IMR-90 (cell line): ENCODE results near the gene PPP1R27. TPM values are rescaled to one million over a fixed set of nuclear protein-coding genes. Genes with fewer than 3 reads are reported as not detected.

ENCODE experiments used
- ATAC-seq: fragments of 200-7000 bp; cut with Tn5 transposase; 2 replicates; pipeline ENCODE4 v1.9.1; 2020; ENCODE audit warnings: low read depth, mild to moderate bottlenecking, moderate library complexity
- BruUV-seq: library from RNA; stranded (reverse); fragments of 400-500 nt; replicated peaks from 2 replicates; lab custom pipeline; 2021; lab: Mats Ljungman, UMichigan
- CTCF ChIA-PET: fragments of 300-600 bp; formaldehyde crosslinking; extraction: SDS; loops from one replicate; lab custom pipeline; 2021; ENCODE audit warnings: antibody characterized with exemption; lab: Yijun Ruan, JAX
- POLR2A ChIA-PET: fragments of 300-600 bp; sonication (Branson Sonifier 250); formaldehyde crosslinking; loops from one replicate; lab custom pipeline; 2022; ENCODE audit warnings: antibody characterized with exemption; ENCODE audit not compliant: unreplicated experiment; lab: Charles Lee
- DNase-seq: peaks from one replicate; pipeline ENCODE4 v3.0.0; 2013
- H2AFZ ChIP-seq: replicated peaks from 2 replicates; pipeline ENCODE3; 2013; ENCODE audit warnings: low read length, mild to moderate bottlenecking; ENCODE audit not compliant: poor library complexity
- H2AK5ac ChIP-seq: 2 replicates; pipeline ENCODE4 v1.6.1; 2013; ENCODE audit warnings: low read depth, low read length, inconsistent platforms
- H2AK9ac ChIP-seq: replicated peaks from 2 replicates; pipeline ENCODE3; 2013; ENCODE audit warnings: mild to moderate bottlenecking, low read depth, low read length, moderate library complexity; ENCODE audit not compliant: poor library complexity
- H2BK120ac ChIP-seq: 2 replicates; pipeline ENCODE4 v1.6.1; 2013; ENCODE audit warnings: low read depth, low read length, inconsistent platforms
- H2BK15ac ChIP-seq: 3 replicates; pipeline ENCODE4 v1.6.1; 2013; ENCODE audit warnings: low read depth, low read length, inconsistent platforms
- H2BK20ac ChIP-seq: 2 replicates; pipeline ENCODE4 v1.6.1; 2013; ENCODE audit warnings: low read depth, mild to moderate bottlenecking, inconsistent platforms, low read length, moderate library complexity
- H2BK5ac ChIP-seq: 2 replicates; pipeline ENCODE4 v1.6.1; 2013; ENCODE audit warnings: mild to moderate bottlenecking, low read depth, low read length, inconsistent platforms; ENCODE audit not compliant: poor library complexity, severe bottlenecking
- H3K14ac ChIP-seq: replicated peaks from 2 replicates; pipeline ENCODE4 v1.6.1; 2013; ENCODE audit warnings: low read depth, low read length, inconsistent platforms
- H3K18ac ChIP-seq: 2 replicates; pipeline ENCODE4 v1.6.1; 2013; ENCODE audit warnings: low read depth, low read length, control low read depth
- H3K23ac ChIP-seq: 2 replicates; pipeline ENCODE4 v1.6.1; 2013; ENCODE audit warnings: low read depth, low read length, inconsistent platforms
- H3K27ac ChIP-seq: 2 replicates; pipeline ENCODE4 v1.5.1; 2013; ENCODE audit warnings: mild to moderate bottlenecking, control low read depth, low read length; ENCODE audit not compliant: insufficient read depth
- H3K27me3 ChIP-seq: 2 replicates; pipeline ENCODE4 v1.6.1; 2013; ENCODE audit warnings: low read length; ENCODE audit not compliant: control insufficient read depth, insufficient read depth
- H3K36me3 ChIP-seq: 2 replicates; pipeline ENCODE4 v1.6.1; 2013; ENCODE audit warnings: low read length, mixed read lengths; ENCODE audit not compliant: control insufficient read depth, insufficient read depth
- H3K4ac ChIP-seq: 2 replicates; pipeline ENCODE4 v1.6.1; 2013; ENCODE audit warnings: low read depth, low read length, inconsistent platforms
- H3K4me1 ChIP-seq: 2 replicates; pipeline ENCODE4 v1.6.1; 2013; ENCODE audit warnings: low read length, mixed read lengths; ENCODE audit not compliant: control insufficient read depth, insufficient read depth
- H3K4me2 ChIP-seq: 2 replicates; pipeline ENCODE4 v1.6.1; 2013; ENCODE audit warnings: low read depth, mild to moderate bottlenecking, control low read depth, low read length, moderate library complexity
- H3K4me3 ChIP-seq: 2 replicates; pipeline ENCODE4 v1.5.1; 2013; ENCODE audit warnings: low read depth, mild to moderate bottlenecking, control low read depth, low read length, moderate library complexity; ENCODE audit not compliant: insufficient read depth
- H3K56ac ChIP-seq: 2 replicates; pipeline ENCODE4 v1.6.1; 2013; ENCODE audit warnings: low read length, inconsistent platforms; ENCODE audit not compliant: insufficient read depth; ENCODE audit errors: extremely low read depth
- H3K79me1 ChIP-seq, 2 experiments: 2 replicates each; pipeline ENCODE4 v1.6.1; 2013; ENCODE audit warnings: low read length in 2 of 2, inconsistent platforms in 1 of 2, low read depth in 1 of 2
- H3K9ac ChIP-seq: 2 replicates; pipeline ENCODE4 v1.6.1; 2013; ENCODE audit warnings: low read depth, low read length, control low read depth
- H3K9me1 ChIP-seq: 2 replicates; pipeline ENCODE4 v1.6.1; 2013; ENCODE audit warnings: low read length, inconsistent platforms; ENCODE audit not compliant: insufficient read depth
- H3K9me3 ChIP-seq: 2 replicates; pipeline ENCODE4 v1.6.1; 2013; ENCODE audit warnings: low read length; ENCODE audit not compliant: control insufficient read depth, insufficient read depth
- H4K20me1 ChIP-seq: 2 replicates; pipeline ENCODE4 v1.6.1; 2013; ENCODE audit warnings: low read length, inconsistent platforms; ENCODE audit not compliant: insufficient read depth
- H4K5ac ChIP-seq: 2 replicates; pipeline ENCODE4 v1.6.1; 2013; ENCODE audit warnings: mild to moderate bottlenecking, low read depth, low read length, control low read depth
- H4K8ac ChIP-seq, 2 experiments: 2 replicates each; pipeline ENCODE4 v1.6.1; 2013; ENCODE audit warnings: low read depth in 2 of 2, low read length in 2 of 2, control low read depth in 1 of 2, inconsistent platforms in 1 of 2
- H4K91ac ChIP-seq: 2 replicates; pipeline ENCODE4 v1.6.1; 2013; ENCODE audit warnings: low read depth, low read length, inconsistent platforms; ENCODE audit not compliant: insufficient read depth
- BHLHE40 ChIP-seq: fragments of 150-350 bp; IDR thresholded peaks from 2 replicates; pipeline ENCODE4 v1.6.1; 2016; ENCODE audit warnings: mild to moderate bottlenecking, low read depth, low read length
- CHD1 ChIP-seq: IDR thresholded peaks from 2 replicates; pipeline ENCODE4 v1.6.1; 2012; ENCODE audit warnings: low read depth, low read length, improper control_type of control experiment
- MAZ ChIP-seq: IDR thresholded peaks from 2 replicates; pipeline ENCODE4 v1.6.1; 2012; ENCODE audit warnings: low read depth, mild to moderate bottlenecking, low read length, improper control_type of control experiment, moderate library complexity, borderline replicate concordance
- MXI1 ChIP-seq: IDR thresholded peaks from 2 replicates; pipeline ENCODE4 v1.6.1; 2012; ENCODE audit warnings: low read depth, mild to moderate bottlenecking, low read length, moderate library complexity, borderline replicate concordance
- NFE2L2 ChIP-seq: fragments of 150-350 bp; IDR thresholded peaks from 2 replicates; pipeline ENCODE4 v1.6.1; 2016; ENCODE audit warnings: low read depth, mild to moderate bottlenecking, low read length
- POLR2A ChIP-seq: IDR thresholded peaks from 2 replicates; pipeline ENCODE4 v1.6.1; 2012; ENCODE audit warnings: mild to moderate bottlenecking, low read depth, low read length
- RCOR1 ChIP-seq: IDR thresholded peaks from 2 replicates; pipeline ENCODE4 v1.6.1; 2012; ENCODE audit warnings: mild to moderate bottlenecking, low read length, improper control_type of control experiment; ENCODE audit not compliant: insufficient replicate concordance
- SMC3 ChIP-seq: fragments of 150-350 bp; IDR thresholded peaks from 2 replicates; pipeline ENCODE4 v1.6.1; 2016; ENCODE audit warnings: low read depth, mild to moderate bottlenecking, antibody characterized with exemption, low read length, moderate library complexity
- USF2 ChIP-seq: fragments of 150-350 bp; IDR thresholded peaks from 2 replicates; pipeline ENCODE4 v1.6.1; 2017; ENCODE audit warnings: mild to moderate bottlenecking, antibody characterized with exemption, low read length, low read depth
- WGBS, 2 experiments: methylation state at CpG; one replicate each; pipeline versions ENCODE4 v1.1.5 to v1.1.7; 2013; ENCODE audit warnings: missing lambda C conversion rate in 2 of 2; ENCODE audit not compliant: insufficient read length in 1 of 2; ENCODE audit errors: extremely low coverage in 2 of 2; 5-methylcytosine and 5-hydroxymethylcytosine counted together
- dilution Hi-C: fragments of 300-500 bp; cut with HindIII; formaldehyde crosslinking; loops from one replicate; pipeline ENCODE4 v1.14.3; 2018; ENCODE audit warnings: low sequenced_read_pairs; ENCODE audit not compliant: unreplicated experiment
- in situ Hi-C: fragments of 300-500 bp; cut with MboI; formaldehyde crosslinking; loops from 3 replicates; pipeline ENCODE4 v1.14.3; 2019; ENCODE audit warnings: low sequenced_read_pairs, inconsistent platforms, mixed read lengths
- intact Hi-C: fragments of 100-400 bp; cut with micrococcal nuclease; formaldehyde crosslinking; loops from 2 replicates; pipeline ENCODE4 v1.10.0; 2022
- polyA plus RNA-seq, 3 experiments: library from polyadenylated mRNA; depleted of rRNA; stranded (reverse); fragments of >200 nt; gene quantifications; 2 replicates each; pipeline ENCODE4 v1.2.3, GENCODE V29; 2012; ENCODE audit warnings: low replicate concordance in 1 of 3
- total RNA-seq: library from RNA; depleted of rRNA; stranded (reverse); fragments of >200 nt; gene quantifications from 2 replicates; pipeline ENCODE4 v1.2.3, GENCODE V29; 2012
- TF ChIP-seq, protein P1 (sequence below): conservative IDR thresholded peaks from 2 replicates; pipeline ENCODE4 v1.5.1; 2012; ENCODE audit warnings: mild to moderate bottlenecking, low read depth, low read length, improper control_type of control experiment

Gene PPP1R27
- total and polyA plus RNA-seq, 2 of the 4 experiments (the other 2 are of a cell fraction) = 0.21 TPM; not detected in 1

GRCh38 chr17:81871387-81872230, 36.8 kb upstream of the PPP1R27 start:
- Histone ChIP-seq H4K91ac (peak overlapping the region; percentile 98), H3K14ac (peak overlapping the region; percentile 98), H3K9ac (peak overlapping the region; percentile 97), H3K27me3 (no peaks in the 10 kb centered on the region), H3K79me1 (peaks cover 5 to 58% of the 10 kb centered on the region in 2 experiments; a peak in 3 of 4 replicates), H2BK20ac (no peak overlapping the region), H3K56ac (peak overlapping the region; percentile 91), H2AK5ac (peak overlapping the region; percentile 100), H3K27ac (peak overlapping the region; percentile 99), H4K8ac (peak overlapping the region; percentile 98 to 99), H3K4me1 (peaks cover 33% of the 10 kb centered on the region), H3K4me3 (peak overlapping the region; percentile 87), H3K36me3 (peaks cover 24% of the 10 kb centered on the region), H2AFZ (peak overlapping the region; percentile 99), H3K4ac (peak overlapping the region; percentile 99), H2BK15ac (no peak overlapping the region; the same call in 2 of the 3 replicates), H4K20me1 (peaks cover 39% of the 10 kb centered on the region), H2BK5ac (peak overlapping the region; percentile 99), H2BK120ac (peak overlapping the region; percentile 68), H3K23ac (peak overlapping the region; percentile 99), H3K18ac (peak overlapping the region; percentile 85), H3K4me2 (peak overlapping the region; percentile 88), H2AK9ac (peak overlapping the region; percentile 100), H3K9me3 (no peaks in the 10 kb centered on the region), H3K9me1 (peaks cover 8% of the 10 kb centered on the region; the same call in 1 of the 2 replicates), H4K5ac (peak overlapping the region; percentile 95)
- 2% methylated on average over 49 of the region's 86 CpGs; no CpG with 5 or more reads in 1 of the 2 experiments for WGBS, 2 experiments
- dilution Hi-C loops (no loop called here), in situ Hi-C loops (no loop called here), intact Hi-C loops (loop anchor here (2.0 kb wide), 1 partner anchor 151 kb away; the partner anchor contains the start of genes CENPX and LRRC45)
- ATAC-seq (peak; percentile 4), DNase-seq (peak; percentile 83)
- TF ChIP-seq MXI1 (peak; percentile 88; the same call in 1 of the 2 replicates), SMC3 (no peak), BHLHE40 (peak; percentile 98), RCOR1 (no peak), POLR2A (peak; percentile 4; the same call in 1 of the 2 replicates), USF2 (peak; percentile 80), NFE2L2 (no peak), CHD1 (no peak), MAZ (peak; percentile 90; the same call in 1 of the 2 replicates)
- TF ChIP-seq, protein P1, sequence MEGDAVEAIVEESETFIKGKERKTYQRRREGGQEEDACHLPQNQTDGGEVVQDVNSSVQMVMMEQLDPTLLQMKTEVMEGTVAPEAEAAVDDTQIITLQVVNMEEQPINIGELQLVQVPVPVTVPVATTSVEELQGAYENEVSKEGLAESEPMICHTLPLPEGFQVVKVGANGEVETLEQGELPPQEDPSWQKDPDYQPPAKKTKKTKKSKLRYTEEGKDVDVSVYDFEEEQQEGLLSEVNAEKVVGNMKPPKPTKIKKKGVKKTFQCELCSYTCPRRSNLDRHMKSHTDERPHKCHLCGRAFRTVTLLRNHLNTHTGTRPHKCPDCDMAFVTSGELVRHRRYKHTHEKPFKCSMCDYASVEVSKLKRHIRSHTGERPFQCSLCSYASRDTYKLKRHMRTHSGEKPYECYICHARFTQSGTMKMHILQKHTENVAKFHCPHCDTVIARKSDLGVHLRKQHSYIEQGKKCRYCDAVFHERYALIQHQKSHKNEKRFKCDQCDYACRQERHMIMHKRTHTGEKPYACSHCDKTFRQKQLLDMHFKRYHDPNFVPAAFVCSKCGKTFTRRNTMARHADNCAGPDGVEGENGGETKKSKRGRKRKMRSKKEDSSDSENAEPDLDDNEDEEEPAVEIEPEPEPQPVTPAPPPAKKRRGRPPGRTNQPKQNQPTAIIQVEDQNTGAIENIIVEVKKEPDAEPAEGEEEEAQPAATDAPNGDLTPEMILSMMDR = peak; percentile 30; the same call in 1 of the 2 replicates
- ChIA-PET POLR2A (interaction anchor here (0.5 to 0.6 kb wide), 2 partner anchors 225 to 241 kb away, joined by 3 to 4 read pairs; no protein-coding TSS in a partner anchor), CTCF (interaction anchor here (0.5 kb wide), 1 partner anchor 78 kb away, joined by 3 read pairs; no protein-coding TSS in a partner anchor)
- BruUV-seq = no TSS peak
